A673 (cell line): Measurements from ENCODE around the gene SCUBE1. TPM values are rescaled to one million over a fixed set of nuclear protein-coding genes. Genes with fewer than 3 reads are reported as not detected.

Experiments
- BruUV-seq: library from RNA; stranded (reverse); fragments of 400-500 nt; replicated peaks from 2 replicates; lab custom pipeline; 2021; lab: Mats Ljungman, UMichigan
- CTCF ChIA-PET: fragments of 300-600 bp; sonication (Branson Sonifier 250); formaldehyde crosslinking; loops from one replicate; lab custom pipeline; 2022; ENCODE audit warnings: antibody characterized with exemption; lab: Charles Lee
- POLR2A ChIA-PET: fragments of 300-600 bp; sonication (Branson Sonifier 250); formaldehyde crosslinking; loops from one replicate; lab custom pipeline; 2022; ENCODE audit warnings: antibody characterized with exemption; ENCODE audit not compliant: low non-redundant PET; lab: Charles Lee
- DNase-seq: peaks from one replicate; pipeline ENCODE4 v3.0.0-alpha.2; 2015; ENCODE audit warnings: low spot score
- H3K27ac ChIP-seq: fragments of 200-600 bp; sonication (generic); 2 replicates; pipeline ENCODE4 v1.5.1; 2016; ENCODE audit warnings: mixed run types, low read depth, mild to moderate bottlenecking, mixed read lengths, antibody characterized with exemption, low read length; ENCODE audit not compliant: poor library complexity, severe bottlenecking
- H3K27me3 ChIP-seq: fragments of 200-600 bp; sonication (generic); replicated peaks from 2 replicates; pipeline ENCODE4 v1.6.1; 2017; ENCODE audit warnings: mixed run types, low read depth, mild to moderate bottlenecking, mixed read lengths, antibody characterized with exemption, low read length; ENCODE audit not compliant: insufficient read depth, poor library complexity
- H3K36me3 ChIP-seq: fragments of 200-600 bp; sonication (generic); 2 replicates; pipeline ENCODE4 v1.6.1; 2016; ENCODE audit warnings: mixed run types, mild to moderate bottlenecking, mixed read lengths, antibody characterized with exemption, low read length; ENCODE audit not compliant: insufficient read depth, poor library complexity, severe bottlenecking
- H3K4me1 ChIP-seq: fragments of 200-600 bp; sonication (generic); 2 replicates; pipeline ENCODE4 v1.6.1; 2017; ENCODE audit warnings: mixed run types, mild to moderate bottlenecking, mixed read lengths, antibody characterized with exemption, low read length; ENCODE audit not compliant: insufficient read depth, poor library complexity, severe bottlenecking
- H3K4me3 ChIP-seq: fragments of 200-600 bp; sonication (generic); 2 replicates; pipeline ENCODE4 v1.5.1; 2016; ENCODE audit warnings: low read depth, mixed run types, mild to moderate bottlenecking, mixed read lengths, low read length; ENCODE audit not compliant: poor library complexity, severe bottlenecking
- H3K9me3 ChIP-seq: fragments of 200-600 bp; sonication (generic); 2 replicates; pipeline ENCODE4 v1.6.1; 2016; ENCODE audit warnings: mixed run types, low read depth, mild to moderate bottlenecking, mixed read lengths, antibody characterized with exemption, low read length; ENCODE audit not compliant: poor library complexity, severe bottlenecking
- EZH2 ChIP-seq: fragments of 200-600 bp; sonication (generic); IDR thresholded peaks from 2 replicates; pipeline ENCODE4 v1.6.1; 2017; ENCODE audit warnings: borderline replicate concordance, low read depth, mild to moderate bottlenecking, mixed read lengths, antibody characterized with exemption, low read length; ENCODE audit not compliant: poor library complexity, severe bottlenecking
- intact Hi-C: fragments of 100-400 bp; cut with micrococcal nuclease; formaldehyde crosslinking; loops from one replicate; pipeline ENCODE4 v1.10.0; 2022; ENCODE audit not compliant: unreplicated experiment
- total RNA-seq: library from RNA; stranded (reverse); gene quantifications from 2 replicates; pipeline ENCODE4 v1.2.3, GENCODE V29; 2021
- TF ChIP-seq, protein P1 (sequence below): fragments of 300-800, 200-600 bp; sonication (generic); conservative IDR thresholded peaks from 2 replicates; pipeline ENCODE4 v1.5.1; 2017; ENCODE audit warnings: low read depth, mild to moderate bottlenecking, antibody characterized with exemption, low read length, moderate library complexity, mixed read lengths

SCUBE1 gene
- total RNA-seq, 1 experiment from 2014 or later, result 0.24 TPM

DNA sequence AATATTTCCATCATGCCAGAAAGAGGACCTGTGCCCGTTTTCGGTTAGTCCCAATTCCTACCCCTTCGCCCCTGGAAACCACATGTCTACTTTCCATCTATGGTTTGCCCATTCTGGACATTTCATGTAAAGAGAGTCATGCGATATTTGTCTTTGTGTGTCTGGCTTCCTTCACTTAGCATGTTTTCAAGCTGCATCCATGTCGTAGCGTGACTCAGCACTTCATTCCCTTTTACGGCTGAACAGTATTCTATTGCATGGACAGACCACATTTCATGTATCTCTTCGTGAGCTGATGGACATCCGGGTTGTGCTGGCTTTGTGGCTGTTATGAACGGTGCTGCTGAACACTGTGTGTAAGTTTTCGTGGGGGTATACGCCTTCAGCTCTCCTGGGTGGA lies 43.4 kb downstream of the SCUBE1 start:
- POLR2A ChIA-PET, result no interaction called here
- no peaks in the 10 kb centered on the region for H3K9me3 ChIP-seq
- intact Hi-C loops, result no loop called here
- no peak overlapping the region for H3K4me3 ChIP-seq
- H3K36me3 ChIP-seq, result no peaks in the 10 kb centered on the region
- TF ChIP-seq, protein P1, sequence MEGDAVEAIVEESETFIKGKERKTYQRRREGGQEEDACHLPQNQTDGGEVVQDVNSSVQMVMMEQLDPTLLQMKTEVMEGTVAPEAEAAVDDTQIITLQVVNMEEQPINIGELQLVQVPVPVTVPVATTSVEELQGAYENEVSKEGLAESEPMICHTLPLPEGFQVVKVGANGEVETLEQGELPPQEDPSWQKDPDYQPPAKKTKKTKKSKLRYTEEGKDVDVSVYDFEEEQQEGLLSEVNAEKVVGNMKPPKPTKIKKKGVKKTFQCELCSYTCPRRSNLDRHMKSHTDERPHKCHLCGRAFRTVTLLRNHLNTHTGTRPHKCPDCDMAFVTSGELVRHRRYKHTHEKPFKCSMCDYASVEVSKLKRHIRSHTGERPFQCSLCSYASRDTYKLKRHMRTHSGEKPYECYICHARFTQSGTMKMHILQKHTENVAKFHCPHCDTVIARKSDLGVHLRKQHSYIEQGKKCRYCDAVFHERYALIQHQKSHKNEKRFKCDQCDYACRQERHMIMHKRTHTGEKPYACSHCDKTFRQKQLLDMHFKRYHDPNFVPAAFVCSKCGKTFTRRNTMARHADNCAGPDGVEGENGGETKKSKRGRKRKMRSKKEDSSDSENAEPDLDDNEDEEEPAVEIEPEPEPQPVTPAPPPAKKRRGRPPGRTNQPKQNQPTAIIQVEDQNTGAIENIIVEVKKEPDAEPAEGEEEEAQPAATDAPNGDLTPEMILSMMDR, result no peak
- no peak for TF ChIP-seq EZH2
- no TSS peak for BruUV-seq
- H3K27ac ChIP-seq, result no peak overlapping the region
- DNase-seq, result no peak
- no peaks in the 10 kb centered on the region for H3K27me3 ChIP-seq
- H3K4me1 ChIP-seq, result peaks cover 23% of the 10 kb centered on the region
- CTCF ChIA-PET, result no interaction called here

DNA sequence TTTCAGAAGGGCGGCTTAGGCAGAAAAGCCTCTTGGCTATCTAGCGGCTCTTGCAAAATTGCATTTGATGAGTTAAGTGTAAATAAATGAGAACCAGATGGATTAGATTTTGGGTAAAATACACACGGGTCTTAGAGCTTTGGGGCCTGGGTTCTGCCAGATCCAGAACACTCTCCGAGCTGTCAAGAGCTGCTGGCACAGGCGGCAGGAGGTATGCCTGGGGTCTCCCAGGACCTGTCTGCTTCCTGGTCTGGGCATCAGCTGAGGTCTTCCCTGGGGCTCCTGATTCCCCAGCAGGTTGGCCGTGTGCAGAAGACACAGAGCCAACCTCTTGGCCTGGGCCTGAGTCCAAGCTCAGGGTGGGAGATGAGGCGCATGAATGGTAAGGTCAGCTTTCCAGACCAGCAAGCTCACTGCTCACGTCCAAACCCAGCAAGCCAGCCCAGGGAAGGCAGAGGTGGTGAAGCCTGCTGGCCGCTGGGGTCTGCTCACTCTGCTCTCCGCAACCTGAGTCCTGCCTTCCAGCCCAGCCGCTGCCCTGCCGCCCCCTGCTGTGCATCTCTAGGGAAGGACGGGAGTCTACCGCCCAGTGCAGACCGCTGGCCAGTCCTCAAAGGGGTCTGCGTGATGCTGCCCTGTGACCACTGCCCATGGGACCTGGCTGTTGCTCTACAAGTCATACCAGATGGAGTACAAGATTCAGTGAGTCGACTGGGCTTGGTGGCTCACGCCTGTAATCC lies 44.9 kb downstream of the SCUBE1 start:
- CTCF ChIA-PET, result no interaction called here
- H3K4me3 ChIP-seq, result no peak overlapping the region
- no peaks in the 10 kb centered on the region for H3K36me3 ChIP-seq
- no peak for TF ChIP-seq EZH2
- TF ChIP-seq, protein P1, result no peak
- no peaks in the 10 kb centered on the region for H3K27me3 ChIP-seq
- intact Hi-C loops, result no loop called here
- no TSS peak for BruUV-seq
- no peak for DNase-seq
- no peak overlapping the region for H3K27ac ChIP-seq
- peaks cover 23% of the 10 kb centered on the region for H3K4me1 ChIP-seq
- POLR2A ChIA-PET, result no interaction called here
- H3K9me3 ChIP-seq, result no peaks in the 10 kb centered on the region

DNA sequence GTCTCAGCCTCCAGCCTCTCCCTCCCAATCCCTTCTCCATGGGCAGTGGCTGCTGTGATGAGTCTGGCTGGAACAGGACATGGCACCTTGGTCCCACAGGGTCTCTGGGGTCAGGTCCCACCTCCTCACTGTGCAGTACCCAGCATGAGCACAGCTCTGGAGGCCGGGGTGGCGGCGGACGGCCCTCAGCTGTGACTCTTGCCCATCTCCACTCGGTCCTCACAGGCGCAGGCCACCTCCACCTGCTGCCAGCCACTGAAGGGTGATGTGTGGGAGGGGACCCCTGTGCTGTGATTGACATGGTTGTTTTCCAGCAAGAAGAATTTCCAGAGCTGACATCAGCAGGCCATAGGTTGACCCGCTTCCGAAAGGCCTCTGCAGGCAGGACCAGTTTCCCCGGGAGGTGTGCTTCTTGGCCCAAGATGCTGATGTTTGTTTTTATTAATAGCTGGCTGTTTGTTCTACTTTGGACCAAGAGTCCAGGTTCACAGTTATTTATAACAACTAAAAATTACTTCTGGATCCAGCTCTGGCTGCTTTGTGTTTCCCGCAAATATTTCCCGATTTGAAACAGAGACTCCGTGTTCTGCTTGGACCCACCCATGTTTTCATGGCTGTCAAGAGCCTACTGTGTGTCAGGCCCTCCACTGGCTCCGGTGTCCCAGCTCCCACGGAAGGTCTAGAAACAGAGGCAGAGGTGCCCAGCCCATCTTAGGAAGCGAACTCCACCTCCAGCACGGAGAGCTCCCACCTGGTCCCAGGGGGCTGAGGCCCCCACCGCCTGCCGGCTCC lies 45.7 kb downstream of the SCUBE1 start:
- H3K27ac ChIP-seq, result no peak overlapping the region
- TF ChIP-seq EZH2, result no peak
- no peaks in the 10 kb centered on the region for H3K27me3 ChIP-seq
- H3K4me1 ChIP-seq, result peaks cover 23% of the 10 kb centered on the region
- ChIA-PET POLR2A (no interaction called here), CTCF (interaction anchor here (0.6 kb wide), 1 partner anchor 607 kb away, joined by 3 read pairs; no protein-coding TSS in a partner anchor)
- BruUV-seq, result no TSS peak
- DNase-seq, result no peak
- H3K4me3 ChIP-seq, result no peak overlapping the region
- no peaks in the 10 kb centered on the region for H3K9me3 ChIP-seq
- no peaks in the 10 kb centered on the region for H3K36me3 ChIP-seq
- intact Hi-C loops, result no loop called here
